Cardiac muscle cell (in vitro differentiated cells and primary cell): ENCODE results near the gene FGF22. TPM values are rescaled to one million over a fixed set of nuclear protein-coding genes. Genes with fewer than 3 reads are reported as not detected.

ENCODE experiments used
- DNase-seq, 2 donors: peaks; one replicate each; pipeline versions ENCODE4 v3.0.0 to v3.0.0-alpha.2; 2010 to 2017; ENCODE audit warnings: low read depth in 1 of 2, low spot score in 1 of 2
- H3K27ac ChIP-seq: fragments of 200-600 bp; sonication (generic); 2 replicates; pipeline ENCODE4 v1.5.1; 2016
- H3K27me3 ChIP-seq: fragments of 200-600 bp; sonication (generic); 2 replicates; pipeline ENCODE4 v1.6.0; 2016; ENCODE audit warnings: control low read depth
- H3K36me3 ChIP-seq: fragments of 200-600 bp; sonication (generic); 2 replicates; pipeline ENCODE4 v1.5.1; 2016; ENCODE audit warnings: control low read depth
- H3K4me1 ChIP-seq: fragments of 200-600 bp; sonication (generic); 2 replicates; pipeline ENCODE4 v1.8.1; 2017; ENCODE audit warnings: low read depth, mild to moderate bottlenecking, mixed run types
- H3K4me3 ChIP-seq: fragments of 200-600 bp; sonication (generic); 2 replicates; pipeline ENCODE4 v1.5.1; 2016; ENCODE audit warnings: mild to moderate bottlenecking
- H3K9me3 ChIP-seq: fragments of 200-600 bp; sonication (generic); 2 replicates; pipeline ENCODE4 v1.5.1; 2017; ENCODE audit warnings: low read depth, mild to moderate bottlenecking, control low read depth
- polyA plus RNA-seq: library from polyadenylated mRNA; unstranded; fragments of >200 nt; fragmentation: Nextera tagmentation; extraction: Ambion mirVana; gene quantifications from 2 replicates; pipeline ENCODE4 v1.2.1, GENCODE V29; 2016
- total RNA-seq: library from RNA; depleted of rRNA; stranded (reverse); fragments of >200 nt; gene quantifications from 2 replicates; pipeline ENCODE4 v1.2.3, GENCODE V29; 2016
- TF ChIP-seq, protein P1 (sequence below): IDR thresholded peaks from 2 replicates; pipeline ENCODE4 v1.5.1; 2012; ENCODE audit warnings: low read depth, mild to moderate bottlenecking, low read length

FGF22 gene
- total and polyA plus RNA-seq, 2 experiments from 2014 or later, result 0.92 TPM; not detected in 1

DNA sequence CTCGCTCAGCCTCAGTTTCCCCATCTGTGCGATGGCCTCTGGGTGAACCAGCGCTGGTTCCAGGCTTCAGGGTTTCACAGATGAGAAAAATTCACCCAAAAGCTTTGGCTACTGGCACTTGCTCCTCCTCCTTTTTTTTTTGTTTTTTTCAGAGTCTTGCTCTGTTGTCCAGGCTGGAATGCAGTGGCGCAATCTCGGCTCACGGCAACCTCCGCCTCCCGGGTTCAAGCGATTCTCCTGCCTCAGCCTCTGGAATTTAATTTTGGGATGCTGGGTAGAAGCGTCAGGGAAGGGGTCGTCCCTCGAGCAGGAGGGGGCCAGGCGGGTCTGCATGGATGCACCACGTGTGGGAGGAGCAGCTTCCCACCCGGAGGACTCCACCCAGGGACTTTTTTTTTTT is 48.5 kb downstream of the FGF22 start:
- Histone ChIP-seq H3K27me3 (no peaks in the 10 kb centered on the region), H3K9me3 (no peaks in the 10 kb centered on the region), H3K4me3 (no peak overlapping the region), H3K27ac (no peak overlapping the region), H3K4me1 (no peaks in the 10 kb centered on the region), H3K36me3 (no peaks in the 10 kb centered on the region)
- TF ChIP-seq, protein P1, sequence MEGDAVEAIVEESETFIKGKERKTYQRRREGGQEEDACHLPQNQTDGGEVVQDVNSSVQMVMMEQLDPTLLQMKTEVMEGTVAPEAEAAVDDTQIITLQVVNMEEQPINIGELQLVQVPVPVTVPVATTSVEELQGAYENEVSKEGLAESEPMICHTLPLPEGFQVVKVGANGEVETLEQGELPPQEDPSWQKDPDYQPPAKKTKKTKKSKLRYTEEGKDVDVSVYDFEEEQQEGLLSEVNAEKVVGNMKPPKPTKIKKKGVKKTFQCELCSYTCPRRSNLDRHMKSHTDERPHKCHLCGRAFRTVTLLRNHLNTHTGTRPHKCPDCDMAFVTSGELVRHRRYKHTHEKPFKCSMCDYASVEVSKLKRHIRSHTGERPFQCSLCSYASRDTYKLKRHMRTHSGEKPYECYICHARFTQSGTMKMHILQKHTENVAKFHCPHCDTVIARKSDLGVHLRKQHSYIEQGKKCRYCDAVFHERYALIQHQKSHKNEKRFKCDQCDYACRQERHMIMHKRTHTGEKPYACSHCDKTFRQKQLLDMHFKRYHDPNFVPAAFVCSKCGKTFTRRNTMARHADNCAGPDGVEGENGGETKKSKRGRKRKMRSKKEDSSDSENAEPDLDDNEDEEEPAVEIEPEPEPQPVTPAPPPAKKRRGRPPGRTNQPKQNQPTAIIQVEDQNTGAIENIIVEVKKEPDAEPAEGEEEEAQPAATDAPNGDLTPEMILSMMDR, result no peak
- no peak for DNase-seq

DNA sequence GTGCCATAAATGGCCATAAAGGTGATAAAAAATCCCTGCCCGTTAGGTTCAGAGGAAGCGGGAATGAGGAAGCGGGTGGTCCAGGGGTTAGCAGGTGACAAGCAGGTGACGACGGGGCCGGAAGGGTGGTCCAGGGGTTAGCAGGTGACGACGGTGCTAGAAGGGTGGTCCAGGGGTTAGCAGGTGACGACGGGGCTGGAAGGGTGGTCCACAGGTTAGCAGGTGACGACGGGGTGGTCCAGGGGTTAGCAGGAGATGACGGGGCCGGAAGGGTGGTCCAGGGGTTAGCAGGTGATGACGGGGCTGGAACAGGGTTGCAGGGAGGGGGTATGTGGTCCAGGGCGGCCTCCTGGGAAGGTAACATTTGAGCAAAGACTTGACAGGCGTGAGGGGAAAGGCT is 49.3 kb downstream of the FGF22 start:
- Histone ChIP-seq H3K4me3 (no peak overlapping the region), H3K27me3 (no peaks in the 10 kb centered on the region), H3K4me1 (no peaks in the 10 kb centered on the region), H3K36me3 (no peaks in the 10 kb centered on the region), H3K9me3 (no peaks in the 10 kb centered on the region), H3K27ac (no peak overlapping the region)
- no peak for DNase-seq
- TF ChIP-seq, protein P1, result no peak

DNA sequence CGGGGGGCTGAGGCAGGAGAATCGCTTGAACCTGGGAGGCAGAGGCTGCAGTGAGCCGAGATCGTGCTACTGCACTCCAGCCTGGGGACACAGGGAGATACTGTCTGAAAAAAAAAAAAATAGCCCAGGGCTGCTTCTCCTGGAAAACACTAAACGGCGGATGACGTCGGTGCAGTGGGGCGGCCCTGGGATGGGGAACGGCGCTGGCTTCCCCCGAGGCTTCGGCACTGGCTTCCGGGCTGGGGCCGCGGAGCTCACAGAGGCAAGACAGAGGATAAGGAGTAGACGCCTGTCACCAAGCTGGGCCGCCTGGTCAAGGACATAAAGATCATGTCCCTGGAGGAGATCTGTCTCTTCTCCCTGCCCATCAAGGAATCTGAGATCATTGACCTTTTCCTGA is 50.5 kb downstream of the FGF22 start:
- TF ChIP-seq, protein P1, result no peak
- Histone ChIP-seq H3K36me3 (no peaks in the 10 kb centered on the region), H3K27ac (no peak overlapping the region), H3K4me3 (no peak overlapping the region), H3K9me3 (no peaks in the 10 kb centered on the region), H3K4me1 (no peaks in the 10 kb centered on the region), H3K27me3 (no peaks in the 10 kb centered on the region)
- no peak for DNase-seq

Other genes with a start within 250 kb of the FGF22 start
- 4.1 and 5.4 TPM in 2 replicates for gene C2CD4C, start 230.7 kb upstream of the FGF22 start, total RNA-seq
- gene C2CD4C, start 230.7 kb upstream of the FGF22 start, polyA plus RNA-seq, result 3.0 and 3.4 TPM in 2 replicates
- 33.6 and 56.9 TPM in 2 replicates for gene SHC2, start 178.8 kb upstream of the FGF22 start, total RNA-seq
- gene SHC2, start 178.8 kb upstream of the FGF22 start, polyA plus RNA-seq, result 39.9 and 54.6 TPM in 2 replicates
- gene MADCAM1, start 143.4 kb upstream of the FGF22 start, total RNA-seq, result 0.70 and 2.2 TPM in 2 replicates
- 2.5 and 3.4 TPM in 2 replicates for gene MADCAM1, start 143.4 kb upstream of the FGF22 start, polyA plus RNA-seq
- 67.1 and 71.1 TPM in 2 replicates for gene TPGS1, start 132.4 kb upstream of the FGF22 start, total RNA-seq
- gene TPGS1, start 132.4 kb upstream of the FGF22 start, polyA plus RNA-seq, result 55.8 and 56.2 TPM in 2 replicates
- 205 and 247 TPM in 2 replicates for gene CDC34, start 108.1 kb upstream of the FGF22 start, total RNA-seq
- gene CDC34, start 108.1 kb upstream of the FGF22 start, polyA plus RNA-seq, result 205 and 207 TPM in 2 replicates
- gene GZMM, start 95.8 kb upstream of the FGF22 start, total RNA-seq, result not detected in 2 replicates
- gene GZMM, start 95.8 kb upstream of the FGF22 start, polyA plus RNA-seq, result 0.39 TPM in 1 of 2 replicates, not detected in the other
- 826 and 1,015 TPM in 2 replicates for gene BSG, start 67.3 kb upstream of the FGF22 start, total RNA-seq
- gene BSG, start 67.3 kb upstream of the FGF22 start, polyA plus RNA-seq, result 976 and 1,204 TPM in 2 replicates
- gene HCN2, start 50.0 kb upstream of the FGF22 start, total RNA-seq, result 1.0 and 2.3 TPM in 2 replicates
- 0.34 and 0.46 TPM in 2 replicates for gene HCN2, start 50.0 kb upstream of the FGF22 start, polyA plus RNA-seq
- gene POLRMT, start 6.3 kb upstream of the FGF22 start, total RNA-seq, result 82.6 and 121 TPM in 2 replicates
- gene POLRMT, start 6.3 kb upstream of the FGF22 start, polyA plus RNA-seq, result 103 and 120 TPM in 2 replicates
- gene RNF126, start 23.3 kb downstream of the FGF22 start, total RNA-seq, result 76.6 and 78.5 TPM in 2 replicates
- 88.7 and 92.1 TPM in 2 replicates for gene RNF126, start 23.3 kb downstream of the FGF22 start, polyA plus RNA-seq
- gene FSTL3, start 36.5 kb downstream of the FGF22 start, total RNA-seq, result 44.4 and 46.9 TPM in 2 replicates
- gene FSTL3, start 36.5 kb downstream of the FGF22 start, polyA plus RNA-seq, result 33.0 and 34.7 TPM in 2 replicates
- not detected in 2 replicates for gene PRSS57, start 55.6 kb downstream of the FGF22 start, total RNA-seq
- gene PRSS57, start 55.6 kb downstream of the FGF22 start, polyA plus RNA-seq, result 0.22 TPM in 1 of 2 replicates, not detected in the other
- 63.5 and 105 TPM in 2 replicates for gene PALM, start 69.1 kb downstream of the FGF22 start, total RNA-seq
- gene PALM, start 69.1 kb downstream of the FGF22 start, polyA plus RNA-seq, result 23.0 and 33.0 TPM in 2 replicates
- gene MISP, start 111.2 kb downstream of the FGF22 start, total RNA-seq, result 0.18 and 1.2 TPM in 2 replicates
- gene MISP, start 111.2 kb downstream of the FGF22 start, polyA plus RNA-seq, result not detected in 2 replicates
- gene PTBP1, start 157.6 kb downstream of the FGF22 start, total RNA-seq, result 92.0 and 92.7 TPM in 2 replicates
- 110 and 111 TPM in 2 replicates for gene PTBP1, start 157.6 kb downstream of the FGF22 start, polyA plus RNA-seq
- gene PLPPR3, start 182.1 kb downstream of the FGF22 start, total RNA-seq, result 70.8 and 88.2 TPM in 2 replicates
- gene PLPPR3, start 182.1 kb downstream of the FGF22 start, polyA plus RNA-seq, result 65.7 and 92.9 TPM in 2 replicates
- gene AZU1, start 188.0 kb downstream of the FGF22 start, total RNA-seq, result 1.4 and 5.7 TPM in 2 replicates
- 1.5 and 5.6 TPM in 2 replicates for gene AZU1, start 188.0 kb downstream of the FGF22 start, polyA plus RNA-seq
- 0.60 TPM in 1 of 2 replicates, not detected in the other for gene PRTN3, start 201.1 kb downstream of the FGF22 start, total RNA-seq
- 0.44 and 0.57 TPM in 2 replicates for gene PRTN3, start 201.1 kb downstream of the FGF22 start, polyA plus RNA-seq
- gene ELANE, start 212.4 kb downstream of the FGF22 start, total RNA-seq, result not detected in 2 replicates
- not detected in 2 replicates for gene ELANE, start 212.4 kb downstream of the FGF22 start, polyA plus RNA-seq
- 1.6 and 2.9 TPM in 2 replicates for gene CFD, start 219.8 kb downstream of the FGF22 start, total RNA-seq
- 3.1 and 6.5 TPM in 2 replicates for gene CFD, start 219.8 kb downstream of the FGF22 start, polyA plus RNA-seq